ENCODE data around the gene CASP2.
A peak's percentile ranks its signal among the peaks of the same experiment; 100 is the strongest.
"Not testable (repeated sequence)": the region's sequence is repeated elsewhere in the genome, so short reads cannot be mapped to it uniquely, and the experiment has no call there.

Gene CASP2

DNA sequence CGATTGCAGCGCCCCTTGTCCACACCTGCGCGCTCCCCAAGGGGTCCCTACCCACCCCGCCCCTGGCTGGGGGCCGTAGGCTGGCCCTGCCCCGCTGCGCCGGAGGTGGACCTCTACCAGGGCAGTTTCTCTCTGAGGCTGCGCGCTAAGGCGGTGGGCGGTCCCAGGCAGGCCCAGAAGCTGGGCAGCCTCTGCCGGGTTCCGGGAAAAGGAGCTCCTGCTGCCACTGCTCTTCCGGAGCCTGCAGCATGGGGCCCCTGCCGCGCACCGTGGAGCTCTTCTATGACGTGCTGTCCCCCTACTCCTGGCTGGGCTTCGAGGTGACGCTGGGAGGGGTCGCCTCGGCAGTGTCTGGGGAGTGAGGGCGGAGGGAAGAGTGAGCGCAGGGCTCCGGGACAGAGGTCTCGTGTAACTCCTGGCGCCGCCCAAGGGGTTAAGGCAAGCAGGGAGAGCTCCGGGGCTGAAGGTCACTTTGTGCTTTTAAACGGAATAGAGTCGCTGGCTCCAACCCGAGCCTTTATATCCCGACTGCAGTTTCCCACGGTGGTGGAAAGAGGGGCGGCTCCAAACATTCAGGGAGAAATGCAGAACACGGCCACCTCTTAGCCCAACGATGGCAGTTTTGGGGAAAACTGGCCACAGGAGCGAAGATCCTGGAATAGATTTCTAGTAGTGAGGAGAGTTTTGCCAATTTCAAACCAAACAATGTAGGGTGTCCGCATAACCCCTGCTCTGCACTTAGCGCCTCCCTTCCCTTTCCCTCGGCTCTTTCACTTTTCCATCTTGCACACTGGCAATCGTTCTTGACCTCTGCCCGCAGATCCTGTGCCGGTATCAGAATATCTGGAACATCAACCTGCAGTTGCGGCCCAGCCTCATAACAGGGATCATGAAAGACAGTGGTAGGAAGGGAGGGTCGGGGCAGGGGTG is 24.6 kb upstream of the CASP2 start, which contains the start of gene GSTK1:
Gene GSTK1 (plus strand): TSS at position 176 of the 930 bp plus-strand sequence. CDS start 73 bp downstream, at position 249.
- Histone ChIP-seq H3K27ac (ENCODE audit: low read length) (peak within 1 kb of the TSS; percentile 17; the same call in 1 of the 2 replicates), H3K4me3 (ENCODE audit: low read length) (peak within 1 kb of the TSS; percentile 95), H3K9me3 (ENCODE audit: insufficient read depth, low read length) (no peaks in the 10 kb centered on the region), H3K27me3 (ENCODE audit: low read depth, low read length) (no peaks in the 10 kb centered on the region), H3K36me3 (replicated peaks; ENCODE audit: low read depth, low read length) (peaks cover 9% of the 10 kb centered on the region), H3K4me2 (ENCODE audit: low read length) (peak within 1 kb of the TSS; percentile 96), H3K4me1 (ENCODE audit: low read length) (peaks cover 14% of the 10 kb centered on the region), H4K20me1 (ENCODE audit: insufficient read depth, low read length) (no peaks in the 10 kb centered on the region), H3K79me2 (ENCODE audit: low read length) (peaks cover 11% of the 10 kb centered on the region), H2AFZ (ENCODE audit: low read depth, low read length) (peak within 1 kb of the TSS; percentile 83), H3K9ac (ENCODE audit: low read length) (peak within 1 kb of the TSS; percentile 88)
- TF ChIP-seq EZH2phosphoT487 (IDR thresholded peaks at IDR 0.05; ENCODE audit: low read depth), result no peak
- TF ChIP-seq, protein P1, sequence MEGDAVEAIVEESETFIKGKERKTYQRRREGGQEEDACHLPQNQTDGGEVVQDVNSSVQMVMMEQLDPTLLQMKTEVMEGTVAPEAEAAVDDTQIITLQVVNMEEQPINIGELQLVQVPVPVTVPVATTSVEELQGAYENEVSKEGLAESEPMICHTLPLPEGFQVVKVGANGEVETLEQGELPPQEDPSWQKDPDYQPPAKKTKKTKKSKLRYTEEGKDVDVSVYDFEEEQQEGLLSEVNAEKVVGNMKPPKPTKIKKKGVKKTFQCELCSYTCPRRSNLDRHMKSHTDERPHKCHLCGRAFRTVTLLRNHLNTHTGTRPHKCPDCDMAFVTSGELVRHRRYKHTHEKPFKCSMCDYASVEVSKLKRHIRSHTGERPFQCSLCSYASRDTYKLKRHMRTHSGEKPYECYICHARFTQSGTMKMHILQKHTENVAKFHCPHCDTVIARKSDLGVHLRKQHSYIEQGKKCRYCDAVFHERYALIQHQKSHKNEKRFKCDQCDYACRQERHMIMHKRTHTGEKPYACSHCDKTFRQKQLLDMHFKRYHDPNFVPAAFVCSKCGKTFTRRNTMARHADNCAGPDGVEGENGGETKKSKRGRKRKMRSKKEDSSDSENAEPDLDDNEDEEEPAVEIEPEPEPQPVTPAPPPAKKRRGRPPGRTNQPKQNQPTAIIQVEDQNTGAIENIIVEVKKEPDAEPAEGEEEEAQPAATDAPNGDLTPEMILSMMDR (IDR thresholded peaks at IDR 0.05; ENCODE audit: low read depth, low read length), result no peak

DNA sequence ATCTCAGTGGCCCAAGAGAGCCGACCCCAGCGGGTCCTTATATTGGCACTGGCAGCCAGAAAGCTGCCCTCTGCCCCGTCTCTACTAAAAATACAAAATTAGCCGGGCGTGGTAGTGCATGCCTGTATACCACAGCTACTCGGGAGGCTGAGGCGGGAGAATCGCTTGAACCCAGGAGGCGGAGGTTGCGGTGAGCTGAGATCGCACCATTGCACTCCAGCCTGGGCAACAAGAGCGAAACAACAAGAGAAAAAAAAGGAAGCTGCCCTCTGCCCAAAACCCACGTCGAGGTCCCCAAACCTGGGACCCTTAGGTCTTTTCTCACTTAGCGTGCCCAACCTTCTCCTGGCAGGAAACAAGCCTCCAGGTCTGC is 24.0 kb upstream of the CASP2 start:
- not testable (repeated sequence) for H3K27me3 ChIP-seq (ENCODE audit: low read depth, low read length); H4K20me1 ChIP-seq (ENCODE audit: insufficient read depth, low read length); H3K9me3 ChIP-seq (ENCODE audit: insufficient read depth, low read length); H3K4me1 ChIP-seq (ENCODE audit: low read length); H3K27ac ChIP-seq (ENCODE audit: low read length)
- H3K79me2 ChIP-seq (ENCODE audit: low read length), result peaks cover 11% of the 10 kb centered on the region
- H3K9ac ChIP-seq (ENCODE audit: low read length), result peak overlapping the region; percentile 88
- 0 out of 2 replicates have a peak overlapping the region, but pooled peaks have one; percentile 78 for H2AFZ ChIP-seq (ENCODE audit: low read depth, low read length)
- peak overlapping the region; percentile 95 for H3K4me3 ChIP-seq (ENCODE audit: low read length)
- peak overlapping the region; percentile 96 for H3K4me2 ChIP-seq (ENCODE audit: low read length)
- H3K36me3 ChIP-seq (replicated peaks; ENCODE audit: low read depth, low read length), result peaks cover 13% of the 10 kb centered on the region

DNA sequence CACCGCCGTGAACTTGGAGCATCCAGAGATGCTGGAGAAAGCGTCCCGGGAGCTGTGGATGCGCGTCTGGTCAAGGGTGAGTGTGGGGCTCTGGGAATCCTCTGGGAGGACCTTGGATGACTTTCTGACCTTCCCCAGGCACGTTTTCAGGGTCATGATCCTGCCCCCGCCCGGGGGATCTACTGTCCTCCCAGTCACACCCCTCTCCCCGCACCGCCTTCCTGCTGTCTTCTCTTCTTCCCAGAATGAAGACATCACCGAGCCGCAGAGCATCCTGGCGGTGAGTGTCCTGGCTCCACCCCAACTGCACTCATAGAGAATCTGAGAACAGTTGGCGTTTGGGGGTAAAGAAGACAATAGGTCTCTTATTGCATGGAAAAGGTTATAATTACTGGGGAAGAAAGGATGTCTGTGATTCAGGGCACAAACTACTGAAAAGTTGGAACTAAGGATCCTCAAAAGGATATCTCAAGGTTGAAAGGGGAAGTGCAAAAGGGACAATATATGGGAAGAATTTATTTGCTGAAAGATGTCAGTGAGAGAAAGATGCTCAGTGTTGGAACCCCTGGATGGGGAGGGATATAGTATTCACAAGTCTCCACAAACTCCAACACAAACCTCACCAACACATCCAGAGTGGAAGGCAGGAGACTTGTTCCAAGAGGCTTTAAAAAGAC is 23.0 kb upstream of the CASP2 start:
- Histone ChIP-seq H3K4me1 (ENCODE audit: low read length) (peaks cover 9% of the 10 kb centered on the region; the same call in 1 of the 2 replicates), H3K27me3 (ENCODE audit: low read depth, low read length) (no peaks in the 10 kb centered on the region), H3K27ac (ENCODE audit: low read length) (no peak overlapping the region), H3K9me3 (ENCODE audit: insufficient read depth, low read length) (no peaks in the 10 kb centered on the region), H3K36me3 (replicated peaks; ENCODE audit: low read depth, low read length) (peaks cover 23% of the 10 kb centered on the region), H3K9ac (ENCODE audit: low read length) (no peak overlapping the region), H3K4me2 (ENCODE audit: low read length) (no peak overlapping the region), H3K79me2 (ENCODE audit: low read length) (peaks cover 11% of the 10 kb centered on the region), H2AFZ (ENCODE audit: low read depth, low read length) (no peak overlapping the region), H3K4me3 (ENCODE audit: low read length) (no peak overlapping the region), H4K20me1 (ENCODE audit: insufficient read depth, low read length) (no peaks in the 10 kb centered on the region)
- no peak for TF ChIP-seq EZH2phosphoT487 (IDR thresholded peaks at IDR 0.05; ENCODE audit: low read depth)
- TF ChIP-seq, protein P1 (IDR thresholded peaks at IDR 0.05; ENCODE audit: low read depth, low read length), result no peak

DNA sequence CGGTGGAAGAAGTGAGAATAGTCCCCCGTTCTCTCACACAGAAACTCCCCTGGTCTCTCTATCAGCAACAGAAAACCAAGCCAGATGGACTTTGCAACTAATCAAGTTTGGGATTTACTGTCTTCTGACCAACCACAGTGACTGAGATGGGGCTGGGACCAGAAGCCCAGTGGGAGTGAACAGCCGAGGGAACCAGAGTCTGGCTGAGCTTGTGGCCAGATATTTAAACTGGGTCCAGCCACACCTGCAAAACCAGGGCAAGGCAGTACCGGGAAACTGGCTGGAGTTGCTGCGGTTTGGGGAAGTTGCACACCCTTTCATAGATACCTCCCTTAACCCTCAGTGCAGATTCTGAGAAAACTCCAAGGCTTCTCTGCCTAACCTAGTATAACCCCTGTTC is 18.9 kb upstream of the CASP2 start:
- Histone ChIP-seq H3K27me3 (ENCODE audit: low read depth, low read length) (no peaks in the 10 kb centered on the region), H3K27ac (ENCODE audit: low read length) (no peak overlapping the region), H3K9ac (ENCODE audit: low read length) (no peak overlapping the region), H2AFZ (ENCODE audit: low read depth, low read length) (no peak overlapping the region), H4K20me1 (ENCODE audit: insufficient read depth, low read length) (no peaks in the 10 kb centered on the region), H3K79me2 (ENCODE audit: low read length) (peaks cover 3% of the 10 kb centered on the region; the same call in 1 of the 2 replicates), H3K4me1 (ENCODE audit: low read length) (0 out of 2 replicates have a peak, but pooled peaks cover under 1% of the 10 kb centered on the region), H3K4me3 (ENCODE audit: low read length) (no peak overlapping the region), H3K9me3 (ENCODE audit: insufficient read depth, low read length) (no peaks in the 10 kb centered on the region), H3K36me3 (replicated peaks; ENCODE audit: low read depth, low read length) (peaks cover 23% of the 10 kb centered on the region), H3K4me2 (ENCODE audit: low read length) (no peak overlapping the region)
- TF ChIP-seq, protein P1 (IDR thresholded peaks at IDR 0.05; ENCODE audit: low read depth, low read length), result no peak
- TF ChIP-seq EZH2phosphoT487 (IDR thresholded peaks at IDR 0.05; ENCODE audit: low read depth), result no peak
